Measurements from ENCODE around the gene PDGFC.

DNA sequence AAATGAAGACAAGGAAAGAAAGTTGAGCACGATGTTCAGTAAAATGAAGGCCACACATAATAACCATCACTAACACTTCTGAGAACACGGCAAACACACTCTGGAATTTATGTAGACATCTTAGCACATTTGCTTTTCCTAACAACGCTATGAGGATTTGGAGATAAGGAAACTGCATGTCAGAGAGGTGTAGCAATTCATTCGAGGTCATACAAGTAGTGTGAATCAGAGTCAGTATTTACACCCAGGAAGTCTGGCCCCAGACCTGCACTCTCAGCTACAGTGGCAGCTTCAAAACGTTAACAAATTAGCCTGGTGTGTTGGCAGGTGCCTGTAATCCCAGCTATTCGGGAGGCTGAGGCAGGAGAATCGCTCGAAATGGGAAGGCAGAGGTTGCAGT is 253.4 kb downstream of the PDGFC start:
- TF ChIP-seq POLR2AphosphoS5 (IDR thresholded peaks at IDR 0.05; ENCODE audit: borderline replicate concordance, low read depth, low read length) (no peak), FOXP2 (optimal IDR thresholded peaks at IDR 0.05; ENCODE audit: control extremely low read depth, extremely low read length, insufficient read depth) (no peak)
